NOMO-1 (cell line): ENCODE data around the gene MYO18B.
"Not testable (repeated sequence)": the region's sequence is repeated elsewhere in the genome, so short reads cannot be mapped to it uniquely, and the experiment has no call there.

Experiments
- DNase-seq, 2 experiments: peaks; one replicate each; lab custom pipeline; 2025; ENCODE audit not compliant: unreplicated experiment in 2 of 2; lab: John Stamatoyannopoulos, UW

MYO18B gene

GRCh38 chr22:25969286-25969685 is 227.3 kb downstream of the MYO18B start:
- DNase-seq = no peak

DNA sequence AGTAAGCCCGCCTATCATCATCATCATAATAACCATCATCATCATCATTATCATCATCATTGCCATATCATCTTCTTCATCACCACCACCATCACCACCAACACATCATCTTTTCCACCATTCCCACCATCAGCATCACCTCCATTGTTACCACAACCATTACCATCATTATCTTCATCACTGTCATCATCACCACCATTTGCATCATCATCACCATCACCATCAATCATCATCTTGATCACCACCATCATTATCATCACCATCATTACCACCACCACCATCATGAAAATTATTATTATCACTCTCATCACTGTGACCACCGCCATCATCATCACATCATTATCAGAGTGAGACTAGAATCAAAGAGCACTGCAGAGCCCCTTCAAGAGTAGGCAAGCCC is 227.9 kb downstream of the MYO18B start:
- DNase-seq = no peak

DNA sequence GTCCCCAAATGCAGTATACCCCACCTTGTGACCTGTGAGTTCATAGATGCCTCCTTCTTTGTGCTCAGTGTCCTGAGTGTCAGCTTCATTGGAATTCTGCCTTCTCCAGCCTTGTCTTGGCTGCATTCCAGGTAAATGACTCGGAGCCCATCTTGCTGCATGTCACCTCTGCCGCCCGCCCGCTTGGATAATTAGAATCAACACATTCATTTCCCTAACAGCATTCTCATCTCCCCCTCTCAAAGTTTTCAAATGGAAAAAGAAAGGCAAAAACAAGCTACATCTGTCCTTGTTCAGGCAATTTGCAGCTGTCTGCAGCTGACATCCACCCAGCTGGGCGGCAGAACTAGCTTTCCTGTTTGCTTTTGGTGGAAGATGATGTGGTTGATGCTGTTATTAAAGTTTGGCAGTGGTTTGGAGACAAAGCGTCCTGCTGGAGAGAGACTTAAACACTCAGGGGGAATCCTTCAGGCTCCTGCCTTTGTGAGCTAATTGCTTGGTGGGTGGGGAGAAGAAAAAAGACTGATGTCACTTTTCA is 228.5 kb downstream of the MYO18B start:
- no peak for DNase-seq

DNA sequence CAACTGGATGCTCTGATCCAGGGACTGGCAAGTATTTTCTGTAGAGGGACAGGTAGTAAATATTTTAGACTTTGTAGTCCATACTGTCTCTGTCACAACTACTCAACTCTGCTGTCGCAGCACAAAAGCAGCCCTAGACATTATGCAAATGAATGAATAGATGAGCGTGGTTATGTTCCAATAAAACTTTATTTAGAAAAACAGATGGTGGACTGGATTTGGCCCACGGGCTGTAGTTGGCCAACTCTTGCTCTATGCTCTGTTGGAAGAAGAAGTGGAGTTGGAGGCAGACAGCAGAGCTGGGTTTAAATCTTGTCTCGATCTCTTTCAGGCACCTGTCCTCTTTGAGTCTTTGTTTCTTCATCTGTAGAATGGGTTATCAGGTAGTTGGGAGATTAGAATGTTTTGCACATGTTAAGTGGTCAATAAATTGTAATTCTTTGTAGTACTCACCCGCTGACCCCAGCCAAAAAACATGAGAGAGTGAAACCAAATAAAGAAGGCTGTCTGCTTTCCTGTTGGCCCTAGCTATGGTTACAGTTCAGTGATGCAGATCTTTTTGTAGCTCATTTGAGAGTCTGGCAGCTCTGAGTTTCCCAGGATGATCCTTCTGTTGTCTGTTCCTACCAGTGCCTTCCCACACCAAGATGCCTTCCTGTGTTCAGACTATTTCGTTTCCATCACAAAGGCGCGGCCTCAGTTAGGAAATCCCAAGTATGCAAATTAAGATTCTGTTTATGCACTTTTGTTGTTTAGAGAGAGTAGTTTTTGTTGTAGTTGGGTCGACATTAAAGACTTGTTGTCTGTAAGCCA is 229.2 kb downstream of the MYO18B start:
- DNase-seq = no peak

GRCh38 chr22:25972397-25972796 is 230.4 kb downstream of the MYO18B start:
- DNase-seq = no peak

DNA sequence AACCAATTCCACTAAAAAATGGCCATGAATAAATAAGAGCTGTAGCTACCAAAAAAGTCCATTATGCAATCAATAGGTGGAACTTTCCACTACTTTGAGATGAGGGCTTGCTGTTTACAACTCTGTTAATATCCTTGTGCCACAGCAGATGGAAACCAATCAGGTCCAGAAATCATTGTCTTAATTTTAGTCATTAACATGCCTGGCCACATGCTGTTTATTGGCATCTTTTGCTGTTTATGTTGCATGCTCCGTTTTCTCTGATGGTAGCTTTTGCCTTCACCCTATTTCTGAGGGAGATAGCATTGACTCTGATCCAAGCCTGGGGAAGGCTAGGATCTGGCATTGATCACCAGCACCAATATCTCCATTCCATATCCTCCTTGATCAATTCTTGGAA is 234.4 kb downstream of the MYO18B start:
- DNase-seq = no peak

GRCh38 chr22:25979968-25980367 is 238.0 kb downstream of the MYO18B start:
- DNase-seq = no peak

DNA sequence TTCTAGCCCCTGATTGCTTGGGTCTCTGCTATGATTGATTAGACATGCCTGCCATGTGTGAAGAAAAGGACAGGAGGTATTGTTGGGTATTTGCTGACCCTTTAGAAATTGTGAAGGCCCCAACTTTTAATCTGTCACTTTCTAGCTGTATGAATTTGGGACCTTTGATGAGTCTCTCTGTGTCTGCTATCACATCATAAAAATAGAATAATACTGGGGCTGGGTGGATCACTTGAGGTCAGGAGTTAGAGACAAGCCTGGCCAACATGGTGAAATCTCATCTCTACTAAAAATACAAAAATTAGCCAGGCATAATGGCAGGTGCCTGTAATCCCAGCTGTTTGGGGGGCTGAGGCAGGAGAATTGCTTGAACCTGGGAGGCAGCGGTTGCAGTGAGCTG is 242.9 kb downstream of the MYO18B start:
- DNase-seq = not testable (repeated sequence)

- peak; percentile 31 to 64 for DNase-seq
Observed at GRCh38 chr22:25987948-25988347, 246.0 kb downstream of the MYO18B start.

DNA sequence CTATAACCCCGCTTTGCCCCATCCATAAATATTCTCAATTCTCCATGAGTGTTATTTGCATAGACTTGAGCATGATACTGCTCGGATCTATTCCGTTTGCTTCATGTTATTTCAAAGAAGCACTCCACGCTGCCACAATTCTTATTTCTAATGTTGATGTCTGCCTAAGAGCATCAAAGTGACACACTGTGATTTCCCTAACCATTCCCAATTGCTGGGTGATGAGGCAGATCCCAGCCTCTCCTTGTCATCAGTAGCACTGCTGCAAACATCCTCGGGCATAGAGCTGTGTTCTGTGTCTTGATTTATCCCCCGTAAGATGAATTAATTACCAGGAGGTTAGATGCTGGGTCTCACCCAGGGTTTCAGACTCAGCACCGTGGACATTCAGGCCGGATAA is 249.0 kb downstream of the MYO18B start:
- no peak for DNase-seq

DNA sequence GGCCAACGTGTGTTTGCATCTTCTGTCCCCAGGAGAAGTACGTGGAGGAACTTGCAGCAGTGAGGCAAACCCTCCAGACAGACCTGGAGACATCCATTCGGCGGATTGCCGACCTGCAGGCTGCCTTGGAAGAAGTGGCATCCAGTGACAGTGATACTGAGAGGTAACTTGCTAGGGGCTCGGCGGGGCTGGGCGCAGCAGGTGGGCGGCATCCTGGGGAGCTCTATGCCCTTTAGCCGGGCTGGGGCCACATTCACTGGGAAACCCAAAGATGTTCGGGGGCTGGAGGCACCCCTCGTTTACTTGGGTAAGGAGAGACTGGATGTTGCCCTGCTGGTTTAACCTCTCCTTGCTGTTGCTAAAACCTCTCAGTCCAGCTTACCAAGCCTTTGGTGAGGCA is 250.3 kb downstream of the MYO18B start:
- DNase-seq = no peak

DNA sequence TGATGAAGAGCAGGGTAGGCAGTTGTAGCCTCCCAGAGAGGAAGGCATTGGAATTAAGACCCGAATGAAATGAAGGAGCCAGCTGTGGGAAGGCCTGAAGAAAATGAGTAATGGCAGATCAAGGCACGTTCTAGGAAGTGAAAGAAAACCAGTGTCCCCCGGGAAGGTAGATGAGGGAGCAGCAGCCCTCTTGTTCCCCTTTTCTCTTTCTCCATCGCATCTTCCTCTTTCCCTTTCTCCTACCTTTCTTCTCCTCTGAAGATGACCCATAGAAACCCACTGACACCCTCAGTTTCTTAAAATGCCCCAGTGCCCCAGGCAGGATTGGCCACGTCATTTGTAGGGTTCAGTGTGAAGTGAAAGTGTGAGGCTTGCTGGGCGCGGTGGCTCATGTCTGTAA is 254.7 kb downstream of the MYO18B start:
- peak; percentile 22 to 50 for DNase-seq

GRCh38 chr22:25997886-25998775 is 256.1 kb downstream of the MYO18B start:
- no peak for DNase-seq

DNA sequence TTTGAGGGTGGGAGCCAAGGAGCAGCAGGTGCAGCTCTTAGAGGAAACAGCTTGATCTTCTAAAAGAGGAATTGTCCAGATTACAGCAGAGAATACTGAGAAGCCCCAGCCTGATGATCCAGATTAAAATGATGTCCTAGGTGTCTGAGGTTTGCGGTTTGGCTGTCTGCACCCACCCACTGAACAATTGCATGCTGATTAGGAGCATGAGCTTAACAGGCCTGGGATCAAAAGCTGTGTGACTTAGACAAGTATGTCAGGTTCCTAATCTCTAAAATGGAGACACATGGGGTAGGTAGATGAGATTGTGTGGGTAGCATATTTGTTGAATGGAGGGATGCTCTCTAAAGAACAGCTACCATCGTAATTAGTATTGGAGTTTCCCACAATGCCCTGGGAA is 260.5 kb downstream of the MYO18B start:
- DNase-seq = no peak

- DNase-seq = no peak
Observed at GRCh38 chr22:26004477-26004876, 262.5 kb downstream of the MYO18B start.

- DNase-seq = no peak
Observed at GRCh38 chr22:26008587-26008986, 266.6 kb downstream of the MYO18B start.

DNA sequence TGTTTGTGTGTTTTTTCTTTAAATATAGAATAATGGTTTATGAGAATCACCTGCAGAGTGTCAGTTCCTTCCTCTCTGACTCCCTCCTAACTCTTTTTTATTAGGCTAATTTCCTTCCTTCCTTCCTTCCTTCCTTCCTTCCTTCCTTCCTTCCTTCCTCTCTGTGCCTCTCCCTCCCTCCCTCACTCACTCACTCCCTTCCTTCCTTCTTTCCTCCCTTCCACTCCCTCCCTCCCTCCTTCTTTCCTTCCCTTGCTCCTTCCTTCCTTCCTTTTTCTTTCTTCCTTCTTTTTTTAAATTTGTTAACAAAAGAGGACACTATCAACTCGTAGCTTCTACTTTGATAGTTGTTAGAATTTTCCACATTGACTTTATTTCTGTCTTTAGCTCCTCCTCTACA is 274.9 kb downstream of the MYO18B start:
- DNase-seq = no peak

DNA sequence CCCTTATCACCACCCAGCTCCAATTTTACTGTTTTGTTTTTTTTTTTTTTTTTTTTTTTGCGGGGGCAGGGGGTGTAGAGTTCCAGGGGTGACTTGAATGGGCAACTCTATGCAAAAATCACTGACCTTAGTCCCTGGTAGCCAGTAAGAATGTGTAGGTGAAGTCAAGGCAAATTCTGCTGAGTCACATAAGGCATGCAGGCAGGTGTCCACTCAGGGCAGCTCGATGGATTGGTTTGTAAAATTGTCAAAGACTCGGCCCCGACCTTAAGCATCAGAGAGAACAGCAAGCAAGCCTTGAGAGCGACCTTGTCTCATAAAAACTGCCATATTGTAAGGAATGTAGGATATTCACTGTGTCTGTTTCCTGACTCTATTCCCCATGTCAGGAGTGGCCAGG is 275.9 kb downstream of the MYO18B start:
- no peak for DNase-seq

DNA sequence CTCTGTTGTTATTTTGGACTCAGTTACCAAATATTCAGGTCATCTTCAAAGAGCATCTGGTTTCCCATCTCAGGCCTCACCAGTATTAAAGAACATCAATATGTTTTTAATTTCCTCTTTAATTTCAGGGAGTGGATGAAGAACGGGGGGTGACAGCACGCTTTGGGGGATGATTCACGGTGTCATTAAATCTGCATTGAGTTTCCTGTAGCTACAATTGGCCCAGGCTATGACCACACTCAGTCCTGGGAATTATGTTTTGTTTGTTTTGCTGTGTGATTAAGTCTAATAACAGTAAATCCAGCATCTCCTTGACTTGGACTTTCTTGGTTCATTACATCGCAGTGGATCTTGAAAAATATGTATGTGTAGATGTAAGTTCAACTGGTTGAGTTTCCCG is 277.6 kb downstream of the MYO18B start:
- DNase-seq = no peak

GRCh38 chr22:26021516-26021915 is 279.5 kb downstream of the MYO18B start:
- no peak for DNase-seq

DNA sequence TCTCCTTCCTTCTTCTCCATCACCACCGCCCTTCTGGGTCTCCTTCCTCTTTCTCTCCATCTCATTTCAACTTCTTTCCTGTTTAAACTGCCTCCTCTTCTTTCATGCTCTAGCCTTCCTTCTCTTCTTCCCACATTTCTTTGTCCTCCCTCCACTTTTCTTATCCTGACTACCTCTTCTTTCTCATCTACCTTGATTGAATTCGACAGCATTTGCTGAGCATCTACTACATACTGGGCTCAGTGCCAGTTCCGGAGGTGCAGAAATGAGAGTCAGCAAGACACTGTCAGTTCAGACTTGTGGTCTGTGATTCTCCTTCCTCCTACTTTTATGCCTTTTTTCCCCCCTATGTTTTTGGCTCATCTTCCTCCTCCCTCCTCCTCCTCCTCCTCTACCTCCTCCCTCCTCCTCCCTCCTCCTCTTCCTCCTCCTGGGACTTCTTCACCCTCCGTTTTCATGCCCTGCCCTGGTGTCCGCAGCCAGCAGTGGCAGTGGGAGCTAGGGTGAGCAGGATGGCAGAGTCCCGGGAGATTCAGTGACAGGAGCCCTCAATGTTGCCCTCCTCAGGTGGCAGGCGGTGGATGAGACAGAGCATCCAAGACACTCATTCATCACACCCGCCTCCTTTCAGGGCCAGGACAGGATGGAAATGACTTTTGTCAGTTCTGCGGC is 281.3 kb downstream of the MYO18B start:
- no peak for DNase-seq
